ENCODE data around the gene MID2. TPM values are rescaled to one million over a fixed set of nuclear protein-coding genes. Genes with fewer than 3 reads are reported as not detected.
"Not testable (repeated sequence)": the region's sequence is repeated elsewhere in the genome, so short reads cannot be mapped to it uniquely, and the experiment has no call there.

The MID2 gene, protein sequence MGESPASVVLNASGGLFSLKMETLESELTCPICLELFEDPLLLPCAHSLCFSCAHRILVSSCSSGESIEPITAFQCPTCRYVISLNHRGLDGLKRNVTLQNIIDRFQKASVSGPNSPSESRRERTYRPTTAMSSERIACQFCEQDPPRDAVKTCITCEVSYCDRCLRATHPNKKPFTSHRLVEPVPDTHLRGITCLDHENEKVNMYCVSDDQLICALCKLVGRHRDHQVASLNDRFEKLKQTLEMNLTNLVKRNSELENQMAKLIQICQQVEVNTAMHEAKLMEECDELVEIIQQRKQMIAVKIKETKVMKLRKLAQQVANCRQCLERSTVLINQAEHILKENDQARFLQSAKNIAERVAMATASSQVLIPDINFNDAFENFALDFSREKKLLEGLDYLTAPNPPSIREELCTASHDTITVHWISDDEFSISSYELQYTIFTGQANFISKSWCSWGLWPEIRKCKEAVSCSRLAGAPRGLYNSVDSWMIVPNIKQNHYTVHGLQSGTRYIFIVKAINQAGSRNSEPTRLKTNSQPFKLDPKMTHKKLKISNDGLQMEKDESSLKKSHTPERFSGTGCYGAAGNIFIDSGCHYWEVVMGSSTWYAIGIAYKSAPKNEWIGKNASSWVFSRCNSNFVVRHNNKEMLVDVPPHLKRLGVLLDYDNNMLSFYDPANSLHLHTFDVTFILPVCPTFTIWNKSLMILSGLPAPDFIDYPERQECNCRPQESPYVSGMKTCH
- polyA plus RNA-seq (ENCODE audit: insufficient read length in 12 of 12), result 10 to 100 TPM in 1 of 12 donors, 1 to 10 TPM in 10, not detected in 1; 6.3 to 12.7 (median 8.9) TPM
- long read RNA-seq, donor 1, partial matches to known transcripts, result 0 of 1 reads
- long read RNA-seq, donor 1, other reads (novel, unspliced or antisense), result 0 of 1 reads
- long read RNA-seq, donor 2, partial matches to known transcripts, result 0 of 2 reads
- long read RNA-seq, donor 2, other reads (novel, unspliced or antisense), result 0 of 2 reads
- long read RNA-seq, donor 3, result 0 reads
- long read RNA-seq, donor 4, result 0 reads
- long read RNA-seq, donor 5, partial matches to known transcripts, result 0 of 3 reads
- long read RNA-seq, donor 5, other reads (novel, unspliced or antisense), result 0 of 3 reads
- long read RNA-seq, donor 6, partial matches to known transcripts, result 0 of 1 reads
- long read RNA-seq, donor 6, other reads (novel, unspliced or antisense), result 0 of 1 reads
- long read RNA-seq, donor 7, partial matches to known transcripts, result 0 of 1 reads
- long read RNA-seq, donor 7, other reads (novel, unspliced or antisense), result 0 of 1 reads
- long read RNA-seq, donor 8, partial matches to known transcripts, result 0 of 2 reads
- long read RNA-seq, donor 8, other reads (novel, unspliced or antisense), result 0 of 2 reads
- long read RNA-seq, donor 9, result 0 reads
- long read RNA-seq, donor 10, partial matches to known transcripts, result 0 of 1 reads
- long read RNA-seq, donor 10, other reads (novel, unspliced or antisense), result 0 of 1 reads
- long read RNA-seq, donor 11, result 0 reads

DNA sequence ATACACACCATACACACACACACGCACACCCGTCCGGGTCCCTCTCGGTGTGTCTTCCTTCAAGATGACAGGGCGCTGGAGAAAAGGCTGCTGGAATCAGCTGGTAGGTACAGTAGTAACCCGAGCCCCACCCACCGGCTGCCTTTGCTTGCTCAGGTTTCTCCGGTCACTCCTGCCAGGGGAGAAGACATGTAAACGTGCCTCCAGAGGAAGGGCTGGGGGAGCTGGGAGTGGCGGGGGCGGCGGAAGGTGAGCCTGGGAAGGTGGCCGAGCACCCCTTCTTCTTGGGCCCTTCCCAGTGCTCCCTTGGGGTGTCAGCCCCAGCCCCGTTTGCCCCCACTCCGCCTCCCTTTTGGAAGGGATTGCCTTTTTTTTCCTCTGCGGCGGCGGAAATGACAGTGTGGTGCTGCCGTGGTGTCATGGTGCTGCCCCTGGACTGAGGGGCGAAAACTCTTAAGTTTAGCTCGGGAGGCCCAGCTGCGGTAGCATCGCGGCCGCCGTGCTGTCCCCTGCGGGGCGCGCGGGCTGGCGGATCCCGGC is at the start of gene MID2:
TSS of gene MID2 (plus strand) at position 169 of the 540 bp plus-strand sequence. CDS start 561 bp downstream, outside the sequence.
- DNase-seq, result no peak

DNA sequence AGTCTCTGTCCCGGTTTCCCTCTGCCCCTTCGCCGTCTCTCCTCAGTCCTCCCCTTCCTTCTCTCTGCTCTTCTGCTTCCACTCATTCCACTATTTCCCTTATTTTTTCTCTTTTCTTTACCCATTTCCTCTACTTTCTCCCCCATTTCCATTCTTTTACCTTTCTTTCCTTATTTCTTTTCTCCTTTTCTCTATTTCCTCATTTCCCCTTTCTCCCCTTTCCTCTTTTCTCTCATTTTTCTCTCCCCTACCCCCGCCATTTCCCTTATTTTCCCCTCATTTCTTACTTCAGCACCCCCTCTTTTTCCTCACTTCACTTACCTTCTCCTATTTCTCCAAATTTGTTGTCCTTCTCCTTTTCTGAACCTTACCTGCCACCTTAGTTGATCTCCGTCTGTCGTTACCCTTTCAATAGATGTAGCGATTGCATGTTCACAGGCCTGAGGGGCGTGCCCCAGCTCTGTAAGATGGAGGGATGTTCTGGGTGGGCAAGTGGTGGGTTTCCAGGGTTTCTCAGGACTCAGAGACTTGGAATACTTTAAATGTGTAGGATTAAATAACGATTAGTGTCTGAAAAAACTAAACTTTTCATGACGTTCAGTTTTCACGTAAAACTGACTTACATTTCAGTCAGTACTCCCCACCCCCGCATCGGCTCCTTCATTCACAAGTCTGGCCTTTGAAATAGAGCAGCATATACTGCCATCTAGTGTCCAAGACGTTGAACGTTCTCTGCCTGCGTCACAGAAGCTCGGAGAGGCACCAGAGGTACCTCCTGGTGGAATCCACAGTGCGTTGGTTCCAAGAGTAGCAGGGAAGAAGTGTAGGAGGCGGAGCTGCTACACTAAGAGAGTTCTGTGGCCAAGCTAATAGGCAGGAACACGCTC is 48.8 kb upstream of the MID2 start:
- DNase-seq, result peak; percentile 84

DNA sequence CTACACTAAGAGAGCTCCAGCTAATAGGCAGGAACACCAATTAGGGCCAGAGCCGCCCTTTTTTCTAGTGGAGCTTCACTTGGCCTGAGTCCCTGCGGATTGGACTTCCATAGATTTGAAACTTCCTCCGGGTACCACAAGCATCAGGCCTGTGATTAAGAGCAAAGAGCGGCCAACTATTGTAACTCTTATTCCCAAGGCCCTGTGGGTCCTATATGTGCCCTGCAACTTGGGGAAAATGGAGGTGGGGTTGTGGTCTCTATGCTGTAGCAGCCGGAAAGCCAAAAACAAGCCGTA is 48.2 kb upstream of the MID2 start, which contains the start of gene NCBP2L:
TSS of gene NCBP2L (plus strand) at position 198 of the 297 bp plus-strand sequence. CDS start 16,488 bp downstream, outside the sequence.
- DNase-seq, result no peak

DNA sequence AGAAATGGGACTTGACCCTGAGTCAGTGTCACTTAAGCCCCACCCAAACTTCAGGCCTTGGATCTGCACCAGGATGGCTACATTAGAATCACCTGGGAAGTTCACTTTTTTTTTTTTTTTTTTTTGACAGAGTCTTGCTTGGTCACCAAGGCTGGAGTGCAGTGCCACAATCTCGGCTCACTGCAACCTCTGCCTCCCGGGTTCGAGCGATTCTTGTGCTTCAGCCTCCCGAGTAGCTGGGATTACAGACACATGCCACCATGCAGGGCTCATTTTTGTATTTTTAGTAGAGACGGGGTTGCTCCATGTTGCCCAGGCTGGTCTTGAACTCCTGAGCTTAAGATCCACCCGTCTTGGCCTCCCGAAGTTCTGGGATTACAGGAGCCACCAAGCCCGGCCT is 45.1 kb upstream of the MID2 start:
- DNase-seq, result no peak

DNA sequence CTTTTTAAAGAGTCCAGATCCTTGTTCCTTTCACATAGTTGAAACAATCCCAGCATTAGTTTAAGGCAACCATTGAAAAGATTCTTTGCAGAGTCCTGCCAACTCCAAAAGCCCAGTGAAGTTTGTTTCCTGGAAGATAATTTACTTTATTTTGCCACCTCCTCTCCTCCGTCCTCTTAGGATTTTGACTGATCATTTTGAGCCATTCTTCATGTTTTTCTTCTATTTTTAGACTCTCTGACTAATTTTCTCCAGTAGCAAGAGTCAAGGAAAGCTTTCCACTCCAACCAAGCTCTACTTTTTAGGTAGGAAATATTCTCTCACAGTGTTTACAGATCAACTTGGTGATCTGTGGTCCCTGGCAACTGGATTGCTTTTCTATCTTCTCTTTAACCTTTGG is 37.8 kb upstream of the MID2 start:
- DNase-seq, result no peak

DNA sequence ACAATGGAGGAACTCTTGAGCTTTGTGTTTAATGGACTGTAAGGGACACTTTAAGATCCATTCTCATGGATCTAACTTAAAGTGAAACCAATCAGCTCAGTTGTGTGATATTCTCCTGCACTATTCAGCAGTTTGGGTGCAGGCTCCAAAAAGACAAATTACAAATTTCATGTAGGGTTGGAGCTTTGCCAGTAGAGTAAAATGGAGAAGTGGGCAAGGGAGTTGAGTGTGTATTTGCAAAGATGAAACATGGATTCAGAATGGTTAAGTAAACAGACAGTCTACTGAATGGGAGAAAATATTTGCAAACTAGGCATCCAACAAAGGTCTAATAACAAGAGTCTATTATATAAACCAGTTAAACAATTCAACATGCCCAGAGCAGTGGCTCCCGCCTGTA is 21.2 kb upstream of the MID2 start:
- no peak for DNase-seq

DNA sequence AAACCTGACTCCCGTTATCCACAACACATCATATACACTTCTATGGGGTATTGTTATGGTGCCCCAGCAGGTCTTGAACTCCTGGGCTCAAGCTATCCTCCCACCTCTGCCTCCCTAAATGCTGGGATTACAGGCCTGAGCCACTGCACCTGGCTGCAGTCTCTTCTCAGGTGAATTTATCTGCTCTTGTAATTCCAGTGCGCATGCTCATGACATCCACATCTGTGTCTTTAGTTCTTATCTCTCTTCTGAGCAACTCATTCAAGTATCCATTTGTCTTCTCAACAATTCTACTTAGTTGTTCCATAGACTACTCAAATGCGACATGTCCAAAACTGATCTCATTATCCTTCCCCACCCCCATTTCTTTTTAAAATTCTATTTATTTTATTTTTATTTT is 20.5 kb upstream of the MID2 start:
- no peak for DNase-seq

DNA sequence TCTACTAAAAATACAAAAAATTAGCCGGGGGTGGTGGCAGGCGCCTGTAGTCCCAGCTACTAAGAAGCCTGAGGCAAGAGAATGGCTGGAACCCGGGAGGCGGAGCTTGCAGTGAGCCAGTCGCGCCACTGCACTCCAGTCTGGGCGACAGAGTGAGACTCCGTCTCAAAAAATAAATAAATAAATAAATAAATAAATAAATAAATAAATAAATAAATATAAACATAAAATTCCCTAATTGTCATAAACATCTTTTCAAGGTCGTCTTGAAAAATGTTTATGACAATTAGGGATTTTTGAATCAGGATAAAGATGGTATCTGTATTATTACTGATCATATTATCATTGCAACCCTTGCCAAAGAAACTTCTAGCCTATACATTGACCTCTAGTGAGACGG is 15.6 kb upstream of the MID2 start:
- not testable (repeated sequence) for DNase-seq

DNA sequence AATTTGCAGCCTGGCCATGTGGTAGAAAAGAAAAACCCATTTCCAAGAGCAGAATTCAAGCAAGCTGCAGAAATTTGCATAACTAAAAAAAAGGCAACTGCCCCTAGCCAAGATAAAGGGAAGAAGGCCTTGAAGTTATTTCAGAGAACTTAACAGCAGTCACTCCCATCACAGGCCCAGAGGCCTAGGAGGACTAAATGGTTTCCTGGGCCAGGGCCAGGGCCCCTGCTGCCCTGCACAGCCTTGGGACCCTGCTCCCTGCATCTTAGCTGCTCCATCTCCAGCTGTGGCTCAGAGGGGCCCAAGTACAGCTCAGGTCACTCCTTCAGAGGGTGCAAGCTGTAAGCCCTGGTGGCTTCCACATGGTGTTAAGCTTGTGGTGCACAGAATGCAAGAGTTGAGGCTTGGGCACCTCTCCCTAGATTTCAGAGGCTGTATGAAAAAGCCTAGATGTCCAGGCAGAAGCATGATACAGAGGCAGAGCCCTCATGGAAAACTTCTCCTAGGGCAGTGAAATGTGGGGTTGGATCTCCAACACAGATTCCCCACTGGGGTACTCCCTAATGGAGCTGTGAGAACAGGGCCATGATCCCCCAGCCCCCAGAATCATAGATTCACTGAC is 6.7 kb upstream of the MID2 start:
- no peak for DNase-seq

DNA sequence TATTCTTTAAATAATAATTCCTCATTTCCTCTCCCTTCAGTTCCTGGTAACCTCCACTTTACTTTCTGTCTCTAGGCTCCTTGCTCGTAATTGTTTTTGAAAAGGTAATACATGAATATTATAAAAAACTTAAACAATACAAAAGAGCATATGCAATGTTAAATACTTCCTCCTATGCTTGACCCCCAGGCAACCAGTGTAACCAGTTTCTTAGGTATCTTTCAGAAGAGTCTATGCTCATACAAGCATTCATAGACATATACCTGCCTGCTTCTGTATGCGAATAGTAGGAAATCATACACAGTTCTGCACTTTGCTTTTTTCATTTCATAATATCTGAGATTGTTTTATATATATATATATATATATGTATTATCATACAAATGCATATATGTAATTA is 2.6 kb upstream of the MID2 start:
- no peak for DNase-seq

DNA sequence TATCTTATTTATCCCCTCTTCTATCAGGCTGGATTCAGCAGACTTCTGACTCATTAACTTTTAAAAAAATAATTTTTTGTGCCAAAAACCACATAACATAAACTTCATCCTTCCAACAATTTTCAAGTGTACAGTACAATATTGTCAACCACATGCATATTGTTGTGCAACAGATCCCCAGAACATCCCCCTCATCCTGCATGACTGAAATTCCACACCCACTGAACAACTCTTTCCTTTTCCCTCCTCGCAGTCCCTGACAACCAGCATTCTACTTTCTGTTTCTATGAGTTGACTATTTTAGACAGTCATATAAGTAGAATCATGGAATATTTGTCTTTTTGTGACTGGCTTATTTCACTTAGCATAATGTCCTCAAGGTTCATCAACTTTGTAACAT is 2.2 kb upstream of the MID2 start:
- DNase-seq, result no peak

DNA sequence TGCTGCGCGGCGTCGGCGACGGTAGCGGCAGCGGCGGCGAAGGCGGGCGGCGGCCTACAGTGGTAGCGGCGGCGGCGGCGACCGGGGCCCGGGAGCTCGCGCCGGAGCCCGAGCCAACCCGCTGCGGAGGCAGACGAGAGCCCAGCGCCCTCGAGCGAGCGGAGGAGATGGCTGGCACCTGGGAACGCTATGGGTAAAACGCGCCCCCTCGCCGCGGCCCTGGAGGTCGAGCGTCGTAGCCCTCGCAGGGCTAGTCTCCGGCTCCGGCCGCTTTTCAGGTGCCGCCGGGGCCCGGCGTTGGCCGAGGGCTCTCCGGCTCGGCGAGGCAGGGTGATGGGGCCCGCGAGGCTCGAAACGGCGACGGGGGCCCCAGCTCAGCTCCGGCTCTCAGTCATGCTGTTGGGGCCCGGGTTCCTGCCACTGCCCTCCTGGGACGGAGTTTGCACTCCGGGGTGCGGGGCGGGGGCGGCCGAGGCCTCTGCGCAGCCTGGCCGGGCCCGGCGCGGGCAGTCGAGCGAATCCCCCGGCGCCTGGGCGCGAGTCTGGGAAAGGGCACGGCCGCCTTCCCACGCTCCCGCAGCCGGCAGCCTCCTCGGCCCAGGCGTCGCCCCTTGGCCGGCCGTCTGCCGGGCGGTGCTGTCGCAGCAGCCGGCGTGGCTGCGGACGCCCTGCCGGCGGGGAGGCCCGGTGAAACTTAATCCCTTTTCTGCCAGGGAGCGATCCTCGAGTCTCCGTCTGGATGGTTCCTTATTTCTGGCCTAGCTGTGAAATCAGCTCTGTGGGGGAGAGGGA is 768 bp downstream of the MID2 start:
- DNase-seq, result peak; percentile 40

DNA sequence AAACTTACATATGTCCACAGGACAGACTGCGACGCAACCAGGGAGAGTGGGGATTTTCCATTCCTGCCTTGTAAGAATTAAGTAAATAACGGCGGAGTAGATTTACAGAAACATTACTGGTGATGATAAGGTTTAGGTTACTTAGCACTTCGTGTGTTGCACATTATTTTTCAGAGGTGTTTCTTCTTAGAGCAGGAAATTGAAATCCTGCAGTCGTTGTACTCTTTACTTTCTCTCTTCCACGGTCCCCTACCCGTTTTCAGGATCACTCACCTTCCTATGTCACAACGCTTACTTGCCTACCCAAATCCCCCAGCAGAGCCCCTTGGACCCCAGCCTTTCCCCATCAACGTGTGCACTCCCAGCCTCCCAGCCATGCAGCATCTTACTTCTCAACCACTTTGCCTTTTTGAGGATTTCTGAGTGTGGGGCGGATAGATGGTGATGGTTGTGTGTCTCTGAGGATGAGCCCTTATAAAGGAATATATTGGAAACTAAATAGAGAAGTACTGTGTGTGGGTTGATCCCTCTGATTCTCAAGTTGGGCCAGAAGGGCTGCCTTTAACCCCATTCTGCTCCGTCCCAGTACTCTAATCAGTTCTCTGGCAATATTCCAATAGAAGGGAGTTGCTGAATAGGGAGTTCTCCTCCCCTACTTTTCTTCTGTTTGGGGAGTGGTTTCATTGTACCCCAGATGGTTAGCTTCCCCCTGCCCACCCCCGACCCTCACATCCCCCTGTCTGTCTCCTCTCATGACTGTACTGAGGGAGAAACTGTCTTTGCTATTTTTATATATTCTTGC is 1.6 kb downstream of the MID2 start:
- no peak for DNase-seq

DNA sequence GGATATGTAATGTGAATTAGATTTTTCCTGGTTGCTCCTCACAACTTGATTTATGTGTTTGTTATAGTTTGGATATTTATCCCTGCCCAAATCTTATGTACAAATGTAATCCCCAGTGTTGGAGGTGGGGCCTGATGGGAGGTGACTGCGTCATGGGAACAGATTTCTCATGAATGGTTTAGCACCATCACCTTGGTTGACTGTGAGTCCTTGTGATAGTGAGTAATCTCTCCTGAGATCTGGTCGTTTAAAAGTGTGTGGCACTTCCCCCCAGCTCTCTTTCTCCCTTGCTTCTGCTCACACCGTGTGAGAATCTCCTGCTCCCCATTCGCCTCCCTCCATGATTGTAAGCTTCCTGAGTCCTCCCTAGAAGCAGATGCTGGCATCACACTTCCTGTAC is 2.2 kb downstream of the MID2 start:
- no peak for DNase-seq

DNA sequence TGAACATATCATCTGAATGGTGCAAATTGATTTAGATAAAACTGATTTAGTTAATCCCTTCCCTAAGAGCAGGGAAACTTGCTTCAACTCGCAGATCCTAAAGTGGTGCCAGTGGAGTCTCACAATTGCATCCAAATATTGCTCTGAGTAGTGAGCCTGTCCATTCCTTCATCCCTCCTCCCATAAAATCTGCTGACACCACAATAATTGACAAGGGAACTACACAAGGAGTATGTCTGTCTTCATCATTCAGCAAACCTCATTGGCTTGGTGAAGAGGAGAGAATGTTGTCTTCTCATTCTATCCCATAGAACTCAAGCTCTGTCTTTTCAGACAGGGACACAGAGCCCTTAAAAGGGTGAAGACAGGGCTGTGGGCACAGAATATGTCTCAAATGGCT is 4.2 kb downstream of the MID2 start:
- no peak for DNase-seq

DNA sequence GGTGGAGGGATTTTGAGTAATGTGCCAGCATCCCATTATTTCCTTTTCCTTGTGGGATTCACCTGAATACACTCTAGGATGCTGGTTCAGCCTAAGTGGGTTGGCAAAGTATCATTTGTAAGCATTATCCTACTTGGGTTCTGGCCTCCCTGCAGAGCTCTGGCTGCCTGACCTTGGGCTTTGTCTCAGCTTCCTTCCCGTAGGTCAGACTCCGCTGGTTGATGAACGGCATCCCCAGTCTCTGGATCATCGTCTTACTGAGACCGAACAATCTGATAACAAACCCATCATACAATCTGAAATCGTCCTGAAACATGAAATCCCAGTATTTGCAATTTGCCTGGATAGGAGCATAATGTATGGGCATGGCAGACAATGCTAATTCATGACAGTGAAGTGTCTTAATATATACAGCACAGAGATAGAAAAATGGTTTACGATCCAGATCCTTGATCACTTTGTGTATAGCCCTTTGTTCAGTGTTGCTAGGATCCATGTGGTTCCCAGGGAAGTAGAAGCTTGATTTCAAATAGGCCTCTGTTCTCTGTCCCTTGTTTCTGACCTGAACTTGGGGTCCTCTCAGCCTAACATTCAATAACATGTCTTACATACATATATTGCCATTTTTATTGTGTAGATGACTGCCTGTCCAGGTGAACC is 5.5 kb downstream of the MID2 start:
- no peak for DNase-seq

All from muscle of arm (tissue), 14 donors.